Endodermal cell (in vitro differentiated cells): ENCODE data around the gene MERTK. TPM values are rescaled to one million over a fixed set of nuclear protein-coding genes. Genes with fewer than 3 reads are reported as not detected.

Experiments used
- DNase-seq: peaks from one replicate; pipeline ENCODE4 v3.0.0-alpha.2; 2017
- H3K27ac ChIP-seq: 2 replicates; pipeline ENCODE4 v1.5.1; 2013; ENCODE audit warnings: mild to moderate bottlenecking, low read depth, low read length, moderate library complexity
- H3K27me3 ChIP-seq: 2 replicates; pipeline ENCODE4 v1.6.1; 2013; ENCODE audit warnings: mild to moderate bottlenecking, low read length, moderate library complexity; ENCODE audit not compliant: insufficient read depth, control insufficient read depth, poor library complexity, severe bottlenecking
- H3K36me3 ChIP-seq: 2 replicates; pipeline ENCODE4 v1.7.0; 2013; ENCODE audit warnings: mild to moderate bottlenecking, low read length, moderate library complexity; ENCODE audit not compliant: control insufficient read depth, insufficient read depth
- H3K4me1 ChIP-seq: one replicate; pipeline ENCODE4 v1.7.0; 2013; ENCODE audit warnings: low read length; ENCODE audit not compliant: control insufficient read depth, insufficient read depth
- H3K4me3 ChIP-seq: 2 replicates; pipeline ENCODE4 v1.5.1; 2013; ENCODE audit warnings: mild to moderate bottlenecking, low read length, moderate library complexity
- H3K9ac ChIP-seq: 2 replicates; pipeline ENCODE4 v1.6.1; 2013; ENCODE audit warnings: mild to moderate bottlenecking, low read length, moderate library complexity; ENCODE audit not compliant: poor library complexity, severe bottlenecking; ENCODE audit errors: extremely low read depth
- H3K9me3 ChIP-seq: 2 replicates; pipeline ENCODE4 v1.6.1; 2013; ENCODE audit warnings: mild to moderate bottlenecking, low read length, moderate library complexity; ENCODE audit not compliant: control insufficient read depth
- H3K27ac Mint-ChIP-seq: 2 replicates; pipeline ENCODE4 v1.8.0; 2020; ENCODE audit warnings: mixed read lengths
- H3K27me3 Mint-ChIP-seq: 2 replicates; pipeline ENCODE4 v1.8.0; 2021; ENCODE audit warnings: mild to moderate bottlenecking, mixed read lengths; ENCODE audit not compliant: insufficient read depth
- H3K36me3 Mint-ChIP-seq: 2 replicates; pipeline ENCODE4 v1.8.0; 2020; ENCODE audit warnings: low read depth, mixed read lengths
- H3K4me1 Mint-ChIP-seq: 2 replicates; pipeline ENCODE4 v1.8.0; 2020; ENCODE audit warnings: mixed read lengths
- H3K4me3 Mint-ChIP-seq: 2 replicates; pipeline ENCODE4 v1.8.0; 2020; ENCODE audit warnings: mild to moderate bottlenecking, moderate library complexity, mixed read lengths
- H3K9me3 Mint-ChIP-seq: 2 replicates; pipeline ENCODE4 v1.8.0; 2020; ENCODE audit warnings: mild to moderate bottlenecking, mixed read lengths
- CTCF ChIP-seq: fragments of 200-600 bp; sonication (generic); conservative IDR thresholded peaks from 2 replicates; pipeline ENCODE4 v1.5.0; 2021; ENCODE audit warnings: antibody characterized with exemption, mild to moderate bottlenecking
- WGBS, 2 experiments: methylation state at CpG; one replicate each; pipeline versions ENCODE4 v1.1.5 to v1.1.7; 2013; ENCODE audit warnings: missing lambda C conversion rate in 2 of 2, mixed read lengths in 1 of 2; ENCODE audit not compliant: insufficient coverage in 1 of 2, insufficient read length in 1 of 2; 5-methylcytosine and 5-hydroxymethylcytosine counted together
- total RNA-seq, 2 donors: library from RNA; stranded (reverse); fragmentation: NEBNext Ultra II Directional in 1 of 2; extraction: Animal tissue kit (Norgen Biotek cat#: 25700) in 1 of 2; gene quantifications; 2 replicates in 1 of 2; 3 replicates in 1 of 2; pipeline ENCODE4 v1.2.1, GENCODE V29; 2021

The MERTK gene
- total RNA-seq, 2 donors from 2014 or later = 22.3 to 36.6 TPM

GRCh38 chr2:111898703-111899514, 502 bp downstream of the MERTK start:
- Mint-ChIP-seq H3K9me3 (no peaks in the 10 kb centered on the region), H3K27ac (peak overlapping the region; percentile 87), H3K36me3 (peaks cover 6% of the 10 kb centered on the region), H3K4me3 (peak overlapping the region; percentile 86), H3K4me1 (peaks cover 38% of the 10 kb centered on the region), H3K27me3 (peaks cover 5% of the 10 kb centered on the region)
- peaks cover 4% of the 10 kb centered on the region for H3K36me3 ChIP-seq
- no peak for TF ChIP-seq CTCF
- peak overlapping the region; percentile 86 for H3K4me3 ChIP-seq
- 0 to 1% methylated on average over 24 to 70 of the region's 70 CpGs for WGBS, 2 experiments
- H3K4me1 ChIP-seq = peaks cover 17% of the 10 kb centered on the region
- no peak for DNase-seq
- peak overlapping the region; percentile 20 for H3K27ac ChIP-seq
- no peaks in the 10 kb centered on the region for H3K9me3 ChIP-seq
- H3K27me3 ChIP-seq = no peaks in the 10 kb centered on the region
- H3K9ac ChIP-seq = peak overlapping the region; percentile 82

- H3K4me1 Mint-ChIP-seq = peaks cover 52% of the 10 kb centered on the region
- Histone ChIP-seq H3K27ac (no peak overlapping the region), H3K4me1 (peaks cover 25% of the 10 kb centered on the region), H3K36me3 (peaks cover 4% of the 10 kb centered on the region), H3K9me3 (no peaks in the 10 kb centered on the region), H3K4me3 (peak overlapping the region; percentile 86), H3K9ac (peak overlapping the region; percentile 82), H3K27me3 (no peaks in the 10 kb centered on the region)
- 52% methylated on average over 3 of the region's 3 CpGs; no CpG with 5 or more reads in 1 of the 2 experiments for WGBS, 2 experiments
- peak overlapping the region; percentile 86 for H3K4me3 Mint-ChIP-seq
- H3K36me3 Mint-ChIP-seq = peaks cover 6% of the 10 kb centered on the region
- peak; percentile 68 for TF ChIP-seq CTCF
- peaks cover 2% of the 10 kb centered on the region for H3K27me3 Mint-ChIP-seq
- peak; percentile 68 for DNase-seq
- H3K9me3 Mint-ChIP-seq = no peaks in the 10 kb centered on the region
- H3K27ac Mint-ChIP-seq = no peak overlapping the region
Measured at GRCh38 chr2:111900859-111901258, 2.5 kb downstream of the MERTK start.

DNA sequence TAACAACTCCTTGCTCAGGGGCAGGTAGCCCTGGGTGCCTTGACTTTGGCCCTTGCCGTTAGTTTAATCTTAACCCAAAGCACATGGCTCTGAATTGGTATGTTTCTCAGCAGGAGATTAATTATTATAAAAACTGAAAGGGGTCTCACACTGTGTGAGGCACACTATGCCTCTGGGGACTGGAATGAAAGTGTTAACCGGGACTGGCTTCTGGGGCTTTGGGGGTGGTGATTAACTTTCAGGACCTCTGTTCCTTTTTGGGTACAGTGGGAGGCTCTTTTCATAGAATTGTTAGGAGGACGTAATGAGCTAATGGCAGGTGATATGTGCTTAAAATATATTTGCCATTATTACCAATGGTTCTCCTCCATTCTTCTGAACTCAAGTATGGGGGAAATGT, 5.1 kb downstream of the MERTK start:
- peak overlapping the region; percentile 55 for H3K4me3 ChIP-seq
- peaks cover 37% of the 10 kb centered on the region for H3K4me1 ChIP-seq
- no peak overlapping the region for H3K9ac ChIP-seq
- H3K27me3 ChIP-seq = no peaks in the 10 kb centered on the region
- no peak overlapping the region for H3K27ac ChIP-seq
- Mint-ChIP-seq H3K36me3 (peaks cover 6% of the 10 kb centered on the region), H3K27ac (no peak overlapping the region), H3K9me3 (no peaks in the 10 kb centered on the region), H3K4me1 (peaks cover 70% of the 10 kb centered on the region), H3K27me3 (no peaks in the 10 kb centered on the region), H3K4me3 (no peak overlapping the region)
- no peak for TF ChIP-seq CTCF
- H3K9me3 ChIP-seq = no peaks in the 10 kb centered on the region
- peaks cover 7% of the 10 kb centered on the region for H3K36me3 ChIP-seq
- WGBS, 2 experiments = 59 to 67% methylated on average over 1 to 3 of the region's 3 CpGs
- no peak for DNase-seq
